HEK293 (cell line): ENCODE data around the gene RRAS.

Experiments
- CTCF ChIA-PET: fragments of 350-600 bp; formaldehyde crosslinking; extraction: SDS; loops from one replicate; lab custom pipeline; 2021; ENCODE audit warnings: antibody characterized with exemption; lab: Yijun Ruan, JAX
- POLR2A ChIA-PET: fragments of 300-600 bp; formaldehyde crosslinking; extraction: SDS; loops from one replicate; lab custom pipeline; 2020; ENCODE audit warnings: antibody characterized with exemption, inconsistent platforms; lab: Yijun Ruan, JAX
- H3K27ac ChIP-seq: fragments of 200-500 bp; sonication (Bioruptor generic); 2 replicates; pipeline ENCODE4 v1.5.1; 2014; ENCODE audit warnings: low read depth, low read length, control low read depth, inconsistent platforms; ENCODE audit errors: extremely low read depth
- H3K36me3 ChIP-seq, 2 experiments: fragments of 200-500 bp in 1 of 2; sonication (Bioruptor generic) in 1 of 2; 1 replicate in 1 of 2; 2 replicates in 1 of 2; pipeline ENCODE4 v1.5.1; 2014 to 2017; ENCODE audit warnings: inconsistent platforms in 2 of 2, low read length in 2 of 2; ENCODE audit not compliant: control insufficient read depth in 2 of 2, insufficient read depth in 1 of 2
- H3K4me1 ChIP-seq: fragments of 200-500 bp; sonication (Bioruptor generic); 2 replicates; pipeline ENCODE4 v1.5.1; 2014; ENCODE audit warnings: mild to moderate bottlenecking, low read length, inconsistent platforms; ENCODE audit not compliant: control insufficient read depth, insufficient read depth
- H3K4me3 ChIP-seq: 2 replicates; pipeline ENCODE4 v1.5.1; 2011; ENCODE audit warnings: low read depth, mild to moderate bottlenecking, control low read depth, low read length, moderate library complexity
- H3K9me3 ChIP-seq: fragments of 200-500 bp; sonication (Bioruptor generic); 2 replicates; pipeline ENCODE4 v1.5.1; 2014; ENCODE audit warnings: low read depth, low read length, inconsistent platforms; ENCODE audit not compliant: control insufficient read depth, insufficient read depth
- BCL11A ChIP-seq: fragments of 450-650 bp; formaldehyde crosslinking; IDR thresholded peaks from 2 replicates; pipeline ENCODE4 v1.5.1; 2016; ENCODE audit warnings: low read depth, missing biosample characterization, missing genetic modification characterization
- IKZF3 ChIP-seq: fragments of 450-650 bp; IDR thresholded peaks from 2 replicates; pipeline ENCODE4 v1.5.0; 2018; ENCODE audit warnings: missing biosample characterization, mild to moderate bottlenecking, missing genetic modification characterization, moderate library complexity
- KLF9 ChIP-seq: fragments of 450-650 bp; formaldehyde crosslinking; IDR thresholded peaks from 2 replicates; pipeline ENCODE4 v1.5.1; 2016; ENCODE audit warnings: missing biosample characterization, missing genetic modification characterization, low read depth
- SP7 ChIP-seq: fragments of 450-650 bp; formaldehyde crosslinking; IDR thresholded peaks from 2 replicates; pipeline ENCODE4 v1.5.1; 2016; ENCODE audit warnings: missing biosample characterization, missing genetic modification characterization
- ZBTB7A ChIP-seq: fragments of 450-650 bp; formaldehyde crosslinking; IDR thresholded peaks from 2 replicates; pipeline ENCODE4 v1.5.1; 2016; ENCODE audit warnings: low read depth, missing biosample characterization, missing genetic modification characterization
- ZBTB8A ChIP-seq: fragments of 450-650 bp; formaldehyde crosslinking; IDR thresholded peaks from 2 replicates; pipeline ENCODE4 v1.5.1; 2016; ENCODE audit warnings: missing biosample characterization, missing genetic modification characterization
- ZFHX2 ChIP-seq: fragments of 450-650 bp; formaldehyde crosslinking; conservative IDR thresholded peaks from 2 replicates; pipeline ENCODE4 v1.5.1; 2016; ENCODE audit warnings: missing biosample characterization, missing genetic modification characterization
- ZFP69B ChIP-seq: fragments of 450-650 bp; formaldehyde crosslinking; IDR thresholded peaks from 2 replicates; pipeline ENCODE4 v1.5.1; 2016; ENCODE audit warnings: missing biosample characterization, missing genetic modification characterization
- ZNF157 ChIP-seq: fragments of 450-650 bp; formaldehyde crosslinking; IDR thresholded peaks from 2 replicates; pipeline ENCODE4 v1.5.1; 2016; ENCODE audit warnings: missing biosample characterization, missing genetic modification characterization
- ZNF266 ChIP-seq: fragments of 450-650 bp; formaldehyde crosslinking; IDR thresholded peaks from 2 replicates; pipeline ENCODE4 v1.5.1; 2016; ENCODE audit warnings: missing biosample characterization, missing genetic modification characterization, low read depth
- ZNF341 ChIP-seq: fragments of 450-650 bp; formaldehyde crosslinking; IDR thresholded peaks from 2 replicates; pipeline ENCODE4; 2016; ENCODE audit warnings: low read depth, missing biosample characterization, missing genetic modification characterization
- ZNF366 ChIP-seq: fragments of 450-650 bp; formaldehyde crosslinking; conservative IDR thresholded peaks from 2 replicates; pipeline ENCODE4 v1.5.1; 2016; ENCODE audit warnings: missing biosample characterization, missing genetic modification characterization
- ZNF621 ChIP-seq: fragments of 450-650 bp; formaldehyde crosslinking; IDR thresholded peaks from 2 replicates; pipeline ENCODE4 v1.5.1; 2017; ENCODE audit warnings: missing biosample characterization, missing genetic modification characterization
- ZNF664 ChIP-seq: fragments of 450-650 bp; formaldehyde crosslinking; IDR thresholded peaks from 2 replicates; pipeline ENCODE4 v1.5.1; 2016; ENCODE audit warnings: missing biosample characterization, missing genetic modification characterization
- ZNF692 ChIP-seq: fragments of 450-650 bp; formaldehyde crosslinking; IDR thresholded peaks from 2 replicates; pipeline ENCODE4 v1.5.1; 2016; ENCODE audit warnings: missing biosample characterization, missing genetic modification characterization
- ZNF701 ChIP-seq: fragments of 450-650 bp; formaldehyde crosslinking; IDR thresholded peaks from 2 replicates; pipeline ENCODE4 v1.5.1; 2016; ENCODE audit warnings: missing biosample characterization, missing genetic modification characterization
- ZNF792 ChIP-seq: fragments of 450-650 bp; formaldehyde crosslinking; IDR thresholded peaks from 2 replicates; pipeline ENCODE4 v1.5.1; 2016; ENCODE audit warnings: missing biosample characterization, missing genetic modification characterization
- ZNF843 ChIP-seq: fragments of 450-650 bp; formaldehyde crosslinking; IDR thresholded peaks from 2 replicates; pipeline ENCODE4 v1.5.1; 2016; ENCODE audit warnings: missing biosample characterization, missing genetic modification characterization
- ZSCAN23 ChIP-seq: fragments of 450-650 bp; formaldehyde crosslinking; IDR thresholded peaks from 2 replicates; pipeline ENCODE4 v1.5.1; 2016; ENCODE audit warnings: missing biosample characterization, missing genetic modification characterization
- ZSCAN5A ChIP-seq: fragments of 450-650 bp; formaldehyde crosslinking; IDR thresholded peaks from 2 replicates; pipeline ENCODE4 v1.5.1; 2016; ENCODE audit warnings: missing biosample characterization, missing genetic modification characterization

The RRAS gene

GRCh38 chr19:49686503-49687088, 46.7 kb upstream of the RRAS start:
- Histone ChIP-seq H3K27ac (no peak overlapping the region), H3K36me3 (peaks cover 34 to 71% of the 10 kb centered on the region in 2 experiments), H3K4me1 (peaks cover 8% of the 10 kb centered on the region), H3K4me3 (no peak overlapping the region), H3K9me3 (no peaks in the 10 kb centered on the region)
- ChIA-PET CTCF (interaction anchor here (0.6 kb wide), 2 partner anchors 15 to 180 kb away, joined by 3 read pairs; no protein-coding TSS in a partner anchor), POLR2A (interaction anchor here (1.9 kb wide), 1 partner anchor 11 kb away, joined by 6 read pairs; no protein-coding TSS in a partner anchor)
- TF ChIP-seq ZNF366 (tag by site-specific recombination) (no peak), ZNF843 (no peak), ZNF341 (tag by site-specific recombination) (no peak), ZNF157 (no peak), ZNF621 (tag by site-specific recombination) (no peak), ZNF266 (no peak), ZBTB7A (tag by site-specific recombination) (no peak), KLF9 (tag by site-specific recombination) (no peak), ZSCAN23 (tag by site-specific recombination) (no peak), ZNF792 (tag by site-specific recombination) (no peak), IKZF3 (tag by site-specific recombination) (no peak), SP7 (no peak), ZBTB8A (tag by site-specific recombination) (no peak), ZNF664 (tag by site-specific recombination) (no peak), ZNF701 (tag by site-specific recombination) (no peak)

GRCh38 chr19:49685845-49686332, 45.9 kb upstream of the RRAS start:
- no peak overlapping the region for H3K4me3 ChIP-seq
- 0 out of 2 replicates have a peak, but pooled peaks have one; percentile 27 for TF ChIP-seq ZFHX2 (tag by site-specific recombination)
- TF ChIP-seq ZFP69B (tag by site-specific recombination), result peak; percentile 77
- TF ChIP-seq ZNF157, result no peak
- TF ChIP-seq ZNF692 (tag by site-specific recombination), result peak; percentile 86
- TF ChIP-seq BCL11A (tag by site-specific recombination), result no peak
- no peak overlapping the region for H3K27ac ChIP-seq
- peaks cover 42 to 76% of the 10 kb centered on the region in 2 experiments for H3K36me3 ChIP-seq
- ChIA-PET POLR2A (interaction anchor here (0.7 to 1.9 kb wide), 2 partner anchors 10 to 162 kb away, joined by 3 to 6 read pairs; no protein-coding TSS in a partner anchor), CTCF (interaction anchor here (0.6 to 0.8 kb wide), 4 partner anchors 14 to 183 kb away, joined by 3 read pairs; no protein-coding TSS in a partner anchor)
- peaks cover 7% of the 10 kb centered on the region for H3K4me1 ChIP-seq
- no peaks in the 10 kb centered on the region for H3K9me3 ChIP-seq

GRCh38 chr19:49684983-49685553, 45.1 kb upstream of the RRAS start:
- TF ChIP-seq ZSCAN5A (tag by site-specific recombination), result no peak
- TF ChIP-seq, all 188 proteins: peak for 0
- peaks cover 43 to 77% of the 10 kb centered on the region in 2 experiments for H3K36me3 ChIP-seq
- H3K4me3 ChIP-seq, result no peak overlapping the region

More at GRCh38 chr19:49684983-49685553, 45.1 kb upstream of the RRAS start:
- no peak overlapping the region for H3K27ac ChIP-seq
- H3K4me1 ChIP-seq, result peaks cover 7% of the 10 kb centered on the region
- ChIA-PET POLR2A (interaction anchor here (0.7 to 1.9 kb wide), 3 partner anchors 10 to 163 kb away, joined by 3 to 6 read pairs (median 3); partner anchors contain the start of gene RRAS), CTCF (interaction anchor here (0.5 to 1.6 kb wide), 11 partner anchors 11 to 194 kb away, joined by 3 to 9 read pairs (median 3); partner anchors contain the start of gene FUZ)
- no peaks in the 10 kb centered on the region for H3K9me3 ChIP-seq
